Ammon's horn (tissue), 1 donor: ENCODE measurements around the gene COMMD1.

Source experiments
- DNase-seq: peaks from one replicate; pipeline ENCODE4 v3.0.0-alpha.2; 2016; ENCODE audit warnings: low spot score

The COMMD1 gene

GRCh38 chr2:62181843-62182242 is 276.4 kb downstream of the COMMD1 start:
- no peak for DNase-seq

DNA sequence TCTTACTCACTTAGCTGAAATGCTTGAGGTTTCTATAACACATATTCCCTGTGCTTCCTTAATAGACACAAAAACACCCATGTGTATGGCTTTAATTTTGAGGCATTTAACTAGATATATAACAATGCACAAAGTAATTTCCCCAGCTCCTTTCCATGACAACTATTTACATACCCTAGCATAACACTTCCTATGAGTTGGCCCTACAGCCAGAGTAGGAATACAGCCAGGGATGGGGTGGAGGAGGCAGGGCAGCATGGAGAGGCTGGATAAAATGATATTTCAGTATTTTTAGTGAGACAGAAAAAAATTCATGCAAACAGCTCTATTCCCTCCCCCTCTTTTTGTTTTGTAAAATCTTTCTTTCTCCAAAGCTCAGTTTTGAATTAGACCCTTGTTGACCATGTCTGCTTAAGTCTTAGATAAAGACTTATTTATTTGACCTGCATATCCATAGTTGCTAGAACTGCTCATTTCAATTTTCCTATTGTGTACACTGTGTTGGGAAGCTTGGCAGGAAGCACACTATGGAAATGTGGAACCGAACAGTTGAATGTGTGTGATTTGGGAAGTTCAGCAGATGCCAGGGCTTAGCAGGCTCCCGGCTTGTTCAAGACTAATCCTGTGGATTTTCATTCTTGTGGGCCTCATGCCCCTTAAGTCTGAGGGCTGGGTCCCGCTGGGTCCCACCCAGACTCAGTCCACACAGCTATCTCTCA is 279.2 kb downstream of the COMMD1 start:
- no peak for DNase-seq
